Ovary (tissue), 3 donors: ENCODE results near the gene CARD8.

ENCODE experiments used
- CTCF ChIP-seq, 3 donors: fragments of 450-650 bp in 2 of 3; fragments of 200-600 bp in 1 of 3; IDR thresholded peaks; one replicate each; pipeline versions ENCODE4 v1.5.1 to v1.8.0; 2016 to 2022; ENCODE audit warnings: antibody characterized with exemption in 3 of 3, mild to moderate bottlenecking in 1 of 3
- EP300 ChIP-seq: sonication (generic); formaldehyde crosslinking; IDR thresholded peaks from one replicate; pipeline ENCODE4 v1.6.1; 2017; ENCODE audit warnings: antibody characterized with exemption
- POLR2A ChIP-seq: fragments of 450-650 bp; IDR thresholded peaks from one replicate; pipeline ENCODE4 v1.6.1; 2017; ENCODE audit warnings: antibody characterized with exemption, mild to moderate bottlenecking, moderate library complexity
- donor health status: DM: no; HTN: no; CAD: no.

GRCh38 chr19:48295458-48295857 is 39.7 kb upstream of the CARD8 start:
- TF ChIP-seq CTCF (IDR thresholded peaks at IDR 0.05) (no peak), EP300 (no peak), POLR2A (no peak)
